ENCODE data around the gene MFRP.
A peak's percentile ranks its signal among the peaks of the same experiment; 100 is the strongest.
"Not testable (repeated sequence)": the region's sequence is repeated elsewhere in the genome, so short reads cannot be mapped to it uniquely, and the experiment has no call there.

Gene MFRP

DNA sequence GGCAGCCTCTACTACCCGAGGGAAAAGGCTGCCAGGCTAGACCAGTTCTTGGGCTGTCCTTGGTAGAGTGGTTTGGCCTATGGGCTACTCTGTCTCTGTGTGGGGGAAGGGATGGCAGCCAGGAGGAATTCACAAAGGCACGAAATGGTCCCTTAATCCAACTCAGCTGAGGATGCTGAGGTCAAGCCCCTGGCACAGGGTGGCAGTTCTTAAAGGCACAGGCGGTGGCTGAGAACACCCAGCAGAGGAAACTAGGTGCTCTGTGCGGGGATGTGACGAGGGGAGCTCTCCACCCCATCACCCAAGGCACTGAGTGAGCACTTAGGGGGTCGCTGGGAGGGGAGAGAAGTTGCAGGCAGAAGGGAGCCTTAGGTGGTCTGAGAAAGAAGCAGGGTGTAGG is at the start of gene MFRP:
Gene MFRP (minus strand): TSS at position 101 of the 400 bp plus-strand sequence. CDS start 192 bp downstream, outside the sequence.
- TF ChIP-seq, protein P1, sequence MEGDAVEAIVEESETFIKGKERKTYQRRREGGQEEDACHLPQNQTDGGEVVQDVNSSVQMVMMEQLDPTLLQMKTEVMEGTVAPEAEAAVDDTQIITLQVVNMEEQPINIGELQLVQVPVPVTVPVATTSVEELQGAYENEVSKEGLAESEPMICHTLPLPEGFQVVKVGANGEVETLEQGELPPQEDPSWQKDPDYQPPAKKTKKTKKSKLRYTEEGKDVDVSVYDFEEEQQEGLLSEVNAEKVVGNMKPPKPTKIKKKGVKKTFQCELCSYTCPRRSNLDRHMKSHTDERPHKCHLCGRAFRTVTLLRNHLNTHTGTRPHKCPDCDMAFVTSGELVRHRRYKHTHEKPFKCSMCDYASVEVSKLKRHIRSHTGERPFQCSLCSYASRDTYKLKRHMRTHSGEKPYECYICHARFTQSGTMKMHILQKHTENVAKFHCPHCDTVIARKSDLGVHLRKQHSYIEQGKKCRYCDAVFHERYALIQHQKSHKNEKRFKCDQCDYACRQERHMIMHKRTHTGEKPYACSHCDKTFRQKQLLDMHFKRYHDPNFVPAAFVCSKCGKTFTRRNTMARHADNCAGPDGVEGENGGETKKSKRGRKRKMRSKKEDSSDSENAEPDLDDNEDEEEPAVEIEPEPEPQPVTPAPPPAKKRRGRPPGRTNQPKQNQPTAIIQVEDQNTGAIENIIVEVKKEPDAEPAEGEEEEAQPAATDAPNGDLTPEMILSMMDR (IDR thresholded peaks at IDR 0.05; ENCODE audit: control extremely low read depth, extremely low read depth, low read depth, missing control alignments): no peak
- ChIA-PET POLR2A (no interaction called here), CTCF (interaction anchor here (0.8 to 6.4 kb wide), 4 partner anchors 8 to 134 kb away, joined by 3 to 44 read pairs (median 9); no protein-coding TSS in a partner anchor)
- DNase-seq (ENCODE audit: extremely low spot score): no peak

DNA sequence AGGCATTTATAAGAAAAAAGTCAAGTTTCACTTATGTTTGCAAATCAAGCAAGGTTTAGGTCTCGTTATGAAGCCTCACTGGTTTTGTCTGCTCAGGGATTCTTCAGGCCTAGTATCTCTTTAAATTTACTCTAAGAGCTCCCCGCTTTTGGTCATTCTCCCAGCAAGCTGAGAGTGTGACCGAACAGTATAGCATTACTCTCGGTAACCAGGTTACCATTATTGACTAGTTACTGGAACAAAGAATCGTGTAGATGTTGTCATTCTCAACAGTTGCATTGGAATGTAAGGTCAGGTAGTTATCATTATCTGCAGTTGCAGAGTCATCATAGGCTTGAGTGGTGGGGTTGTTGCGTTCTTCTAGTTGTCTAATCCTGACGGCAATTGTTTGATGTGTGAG is 44.8 kb upstream of the MFRP start:
- ChIA-PET POLR2A (no interaction called here), CTCF (interaction anchor here (1.9 kb wide), 1 partner anchor 10 kb away, joined by 7 read pairs; the partner anchor contains the start of gene USP2)
- TF ChIP-seq, protein P1 (IDR thresholded peaks at IDR 0.05; ENCODE audit: control extremely low read depth, extremely low read depth, low read depth, missing control alignments): no peak
- no peak for DNase-seq (ENCODE audit: extremely low spot score)

DNA sequence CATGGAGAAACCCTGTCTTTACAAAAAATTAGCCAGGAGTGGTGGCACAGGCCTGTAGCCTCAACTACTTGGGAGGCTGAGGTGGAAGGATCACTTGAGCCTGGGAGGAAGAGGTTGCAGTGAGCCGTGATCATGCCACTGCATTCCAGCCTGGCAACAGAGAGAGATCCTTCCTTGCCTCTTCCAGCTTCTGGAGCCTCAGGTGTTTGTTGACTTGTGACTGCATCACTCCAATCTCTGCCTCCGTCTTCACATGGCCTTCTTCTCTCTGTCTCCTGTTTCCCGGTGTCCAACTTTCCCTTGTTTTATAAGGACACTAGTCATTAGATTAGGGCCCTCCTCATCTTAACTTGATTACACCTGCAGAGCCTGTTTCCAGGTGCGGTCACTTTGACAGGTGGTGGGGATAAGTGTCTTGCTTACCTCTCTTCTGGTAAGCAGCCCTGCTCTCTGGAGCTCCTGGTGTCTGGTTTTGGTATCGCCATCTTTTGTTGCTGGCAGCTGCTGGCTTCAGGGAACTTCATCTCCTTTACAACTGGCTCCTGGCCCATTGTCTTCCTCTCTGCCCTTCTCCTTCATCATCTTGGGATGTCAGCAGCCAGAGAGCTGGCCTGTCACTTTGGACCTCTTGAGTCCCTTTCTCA is 43.2 kb upstream of the MFRP start:
- CTCF ChIA-PET: interaction anchor here (1.0 to 1.9 kb wide), 3 partner anchors 9 to 85 kb away, joined by 3 to 7 read pairs (median 4); partner anchors contain the start of gene USP2
- TF ChIP-seq, protein P1 (IDR thresholded peaks at IDR 0.05; ENCODE audit: control extremely low read depth, extremely low read depth, low read depth, missing control alignments): peak; percentile 14
- DNase-seq (ENCODE audit: extremely low spot score): peak; percentile 41
- POLR2A ChIA-PET: no interaction called here

DNA sequence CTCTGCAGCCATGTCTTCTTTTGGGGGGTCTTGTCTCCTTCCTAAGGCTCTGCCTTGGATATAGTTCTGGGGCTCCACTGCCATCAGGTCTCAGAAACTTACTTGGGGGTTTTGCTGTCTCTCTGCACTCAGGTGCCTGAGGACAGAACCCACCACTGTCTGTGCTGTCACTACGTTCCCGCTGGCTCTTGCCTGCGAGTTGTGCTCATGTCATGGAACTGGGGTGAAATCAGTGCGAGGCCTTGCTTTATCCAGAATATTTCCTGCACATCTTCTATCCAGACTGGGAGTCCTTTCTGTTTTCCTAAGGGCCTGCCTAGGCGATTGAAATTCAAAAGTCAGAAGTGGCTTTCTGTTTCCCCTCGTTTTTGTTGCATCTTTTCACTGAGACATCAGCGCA is 41.6 kb upstream of the MFRP start:
- CTCF ChIA-PET: no interaction called here
- DNase-seq (ENCODE audit: extremely low spot score): peak; percentile 3
- TF ChIP-seq, protein P1 (IDR thresholded peaks at IDR 0.05; ENCODE audit: control extremely low read depth, extremely low read depth, low read depth, missing control alignments): no peak
- POLR2A ChIA-PET: no interaction called here

DNA sequence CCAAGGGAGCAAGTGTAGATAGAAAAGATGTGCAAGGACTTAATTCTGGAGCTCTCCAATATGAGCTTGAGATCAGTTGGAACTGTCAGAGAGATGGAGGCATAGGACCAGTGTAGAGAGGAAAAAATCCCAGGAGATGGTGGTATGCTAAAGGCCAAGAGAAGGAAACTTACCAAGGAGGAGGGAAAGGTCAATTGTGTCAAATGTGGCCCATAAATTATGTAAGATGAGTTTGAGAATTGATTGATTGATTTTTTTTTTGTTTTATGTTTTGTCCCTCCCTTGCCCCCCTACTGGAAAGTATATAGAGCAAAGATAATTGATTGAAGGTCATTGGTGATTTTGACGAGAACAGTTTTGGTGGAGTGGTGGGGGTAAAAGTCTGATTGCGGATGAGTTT is 37.8 kb upstream of the MFRP start:
- ChIA-PET CTCF (interaction anchor here (1.5 to 5.9 kb wide), 5 partner anchors 10 to 90 kb away, joined by 3 to 64 read pairs (median 8); partner anchors contain the start of gene C1QTNF5), POLR2A (no interaction called here)
- DNase-seq (ENCODE audit: extremely low spot score): no peak
- TF ChIP-seq, protein P1 (IDR thresholded peaks at IDR 0.05; ENCODE audit: control extremely low read depth, extremely low read depth, low read depth, missing control alignments): no peak

DNA sequence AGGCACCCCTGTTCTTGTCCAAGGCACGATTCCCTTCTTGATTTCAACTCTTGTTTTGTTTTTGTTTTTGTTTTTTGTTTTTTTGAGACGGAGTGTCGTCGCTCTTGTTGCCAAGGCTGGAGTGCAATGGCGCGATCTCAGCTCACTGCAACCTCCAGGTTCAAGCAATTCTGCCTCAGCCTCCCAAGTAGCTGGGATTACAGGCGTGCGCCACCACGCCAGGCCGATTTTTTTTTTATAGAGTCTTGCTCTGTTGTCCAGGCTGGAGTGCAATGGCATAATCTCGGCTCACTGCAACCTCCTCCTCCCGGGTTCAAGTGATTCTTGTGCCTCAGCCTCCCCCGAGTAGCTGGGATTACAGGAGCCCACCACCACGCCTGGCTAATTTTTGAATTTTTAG is 36.0 kb upstream of the MFRP start:
- CTCF ChIA-PET: interaction anchor here (1.0 to 5.9 kb wide), 10 partner anchors 8 to 151 kb away, joined by 3 to 64 read pairs (median 6); no protein-coding TSS in a partner anchor
- POLR2A ChIA-PET; DNase-seq (ENCODE audit: extremely low spot score): not testable (repeated sequence)

DNA sequence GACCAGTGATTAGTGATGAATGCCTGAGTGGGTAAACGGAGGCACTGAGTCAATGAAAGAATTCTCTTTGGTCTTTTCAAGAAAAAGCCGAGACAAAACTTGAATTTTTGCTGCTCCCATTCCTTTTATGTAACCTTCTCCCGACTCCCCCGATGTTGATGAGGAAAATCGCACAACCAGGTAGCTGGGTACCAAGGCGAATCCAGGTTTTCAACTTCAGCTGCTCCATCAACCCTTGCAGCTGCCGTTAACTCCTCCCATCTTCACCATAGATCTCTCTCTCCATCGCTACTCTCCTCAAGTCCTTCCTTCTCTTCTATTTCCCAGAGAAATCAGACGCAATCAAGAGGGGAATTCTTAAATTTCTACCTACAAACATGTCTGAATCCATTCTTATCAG is 35.6 kb upstream of the MFRP start:
- POLR2A ChIA-PET: no interaction called here

More for the DNA sequence above, 35.6 kb upstream of the MFRP start:
- CTCF ChIA-PET: interaction anchor here (1.3 to 5.9 kb wide), 10 partner anchors 9 to 92 kb away, joined by 3 to 64 read pairs (median 7); no protein-coding TSS in a partner anchor
- DNase-seq (ENCODE audit: extremely low spot score): peak; percentile 3
- TF ChIP-seq, protein P1 (IDR thresholded peaks at IDR 0.05; ENCODE audit: control extremely low read depth, extremely low read depth, low read depth, missing control alignments): no peak
